Subcutaneous adipose tissue (tissue), 4 donors: ENCODE results near the gene TRIOBP. TPM values are rescaled to one million over a fixed set of nuclear protein-coding genes. Genes with fewer than 3 reads are reported as not detected.

Experiments used
- CTCF ChIP-seq: fragments of 450-650 bp; IDR thresholded peaks from one replicate; pipeline ENCODE4 v1.5.1; 2016; ENCODE audit warnings: low read depth, mild to moderate bottlenecking, control low read depth, antibody characterized with exemption, moderate library complexity
- total RNA-seq, 4 donors: library from RNA; depleted of rRNA; stranded (reverse); fragments of >200 nt; gene quantifications; one replicate each; pipeline ENCODE4 v1.1.0, GENCODE V29; 2016

TRIOBP gene
- total RNA-seq, 4 donors from 2014 or later: 46.6 to 160 (median 77.6) TPM

- TF ChIP-seq CTCF: no peak
These were observed 51.8 kb downstream of the TRIOBP start for GRCh38 chr22:37748659-37749058.

GRCh38 chr22:37749226-37749625, 52.4 kb downstream of the TRIOBP start:
- no peak for TF ChIP-seq CTCF

GRCh38 chr22:37749831-37750595, 53.2 kb downstream of the TRIOBP start:
- TF ChIP-seq CTCF: no peak

- no peak for TF ChIP-seq CTCF
These were observed 53.8 kb downstream of the TRIOBP start for GRCh38 chr22:37750596-37751162.

- TF ChIP-seq CTCF: no peak
These were observed 54.8 kb downstream of the TRIOBP start for GRCh38 chr22:37751449-37752188.

- TF ChIP-seq CTCF: no peak
These were observed 55.6 kb downstream of the TRIOBP start for GRCh38 chr22:37752189-37753087.
